PC-3 (cell line): ENCODE results near the gene AARS2.

Source experiments
- CTCF ChIP-seq: fragments of 300-600 bp; sonication (generic); conservative IDR thresholded peaks from 2 replicates; pipeline ENCODE4 v1.5.1; 2017; ENCODE audit warnings: antibody characterized with exemption, low read depth, mild to moderate bottlenecking, low read length
- EZH2 ChIP-seq: fragments of 300-600 bp; sonication (generic); IDR thresholded peaks from one replicate; pipeline ENCODE4 v1.6.1; 2017; ENCODE audit warnings: antibody characterized with exemption, mild to moderate bottlenecking, low read length; ENCODE audit not compliant: unreplicated experiment

GRCh38 chr6:44304282-44305199 is 8.6 kb downstream of the AARS2 start:
- TF ChIP-seq CTCF (peak; percentile 77), EZH2 (no peak)
